Endodermal cell (in vitro differentiated cells): Measurements from ENCODE around the gene CAMK2D. TPM values are rescaled to one million over a fixed set of nuclear protein-coding genes. Genes with fewer than 3 reads are reported as not detected.

Experiments
- DNase-seq: peaks from one replicate; pipeline ENCODE4 v3.0.0-alpha.2; 2017
- H3K27ac ChIP-seq: 2 replicates; pipeline ENCODE4 v1.5.1; 2013; ENCODE audit warnings: mild to moderate bottlenecking, low read depth, low read length, moderate library complexity
- H3K27me3 ChIP-seq: 2 replicates; pipeline ENCODE4 v1.6.1; 2013; ENCODE audit warnings: mild to moderate bottlenecking, low read length, moderate library complexity; ENCODE audit not compliant: insufficient read depth, control insufficient read depth, poor library complexity, severe bottlenecking
- H3K36me3 ChIP-seq: 2 replicates; pipeline ENCODE4 v1.7.0; 2013; ENCODE audit warnings: mild to moderate bottlenecking, low read length, moderate library complexity; ENCODE audit not compliant: control insufficient read depth, insufficient read depth
- H3K4me1 ChIP-seq: one replicate; pipeline ENCODE4 v1.7.0; 2013; ENCODE audit warnings: low read length; ENCODE audit not compliant: control insufficient read depth, insufficient read depth
- H3K4me3 ChIP-seq: 2 replicates; pipeline ENCODE4 v1.5.1; 2013; ENCODE audit warnings: mild to moderate bottlenecking, low read length, moderate library complexity
- H3K9ac ChIP-seq: 2 replicates; pipeline ENCODE4 v1.6.1; 2013; ENCODE audit warnings: mild to moderate bottlenecking, low read length, moderate library complexity; ENCODE audit not compliant: poor library complexity, severe bottlenecking; ENCODE audit errors: extremely low read depth
- H3K9me3 ChIP-seq: 2 replicates; pipeline ENCODE4 v1.6.1; 2013; ENCODE audit warnings: mild to moderate bottlenecking, low read length, moderate library complexity; ENCODE audit not compliant: control insufficient read depth
- H3K27ac Mint-ChIP-seq: 2 replicates; pipeline ENCODE4 v1.8.0; 2020; ENCODE audit warnings: mixed read lengths
- H3K27me3 Mint-ChIP-seq: 2 replicates; pipeline ENCODE4 v1.8.0; 2021; ENCODE audit warnings: mild to moderate bottlenecking, mixed read lengths; ENCODE audit not compliant: insufficient read depth
- H3K36me3 Mint-ChIP-seq: 2 replicates; pipeline ENCODE4 v1.8.0; 2020; ENCODE audit warnings: low read depth, mixed read lengths
- H3K4me1 Mint-ChIP-seq: 2 replicates; pipeline ENCODE4 v1.8.0; 2020; ENCODE audit warnings: mixed read lengths
- H3K4me3 Mint-ChIP-seq: 2 replicates; pipeline ENCODE4 v1.8.0; 2020; ENCODE audit warnings: mild to moderate bottlenecking, moderate library complexity, mixed read lengths
- H3K9me3 Mint-ChIP-seq: 2 replicates; pipeline ENCODE4 v1.8.0; 2020; ENCODE audit warnings: mild to moderate bottlenecking, mixed read lengths
- WGBS, 2 experiments: methylation state at CpG; one replicate each; pipeline versions ENCODE4 v1.1.5 to v1.1.7; 2013; ENCODE audit warnings: missing lambda C conversion rate in 2 of 2, mixed read lengths in 1 of 2; ENCODE audit not compliant: insufficient coverage in 1 of 2, insufficient read length in 1 of 2; 5-methylcytosine and 5-hydroxymethylcytosine counted together
- total RNA-seq, 2 donors: library from RNA; stranded (reverse); fragmentation: NEBNext Ultra II Directional in 1 of 2; extraction: Animal tissue kit (Norgen Biotek cat#: 25700) in 1 of 2; gene quantifications; 2 replicates in 1 of 2; 3 replicates in 1 of 2; pipeline ENCODE4 v1.2.1, GENCODE V29; 2021
- TF ChIP-seq, protein P1 (sequence below): fragments of 200-600 bp; sonication (generic); conservative IDR thresholded peaks from 2 replicates; pipeline ENCODE4 v1.5.0; 2021; ENCODE audit warnings: antibody characterized with exemption, mild to moderate bottlenecking

CAMK2D gene
- total RNA-seq, 2 donors from 2014 or later = 91.1 to 120 TPM

DNA sequence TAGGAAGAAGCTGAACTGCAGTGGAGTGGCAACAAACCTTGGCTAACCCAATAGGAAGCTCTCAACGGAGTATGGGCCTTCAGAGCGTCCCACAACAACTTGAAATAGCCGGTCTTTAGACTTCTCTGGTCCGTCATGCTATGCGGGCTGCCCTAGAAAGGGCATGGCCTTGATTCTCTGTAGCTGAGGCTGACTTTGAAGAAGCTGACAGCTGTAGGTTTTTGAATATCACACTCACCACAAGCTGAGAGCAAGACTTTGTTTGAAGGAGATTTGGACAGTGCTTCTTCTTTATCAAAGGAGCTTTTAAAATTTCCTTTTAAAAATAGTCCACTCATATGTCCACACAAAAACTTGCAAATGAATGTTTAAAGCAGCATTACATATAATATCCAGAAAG, 322.9 kb downstream of the CAMK2D start:
- no peaks in the 10 kb centered on the region for H3K36me3 Mint-ChIP-seq
- TF ChIP-seq, protein P1, sequence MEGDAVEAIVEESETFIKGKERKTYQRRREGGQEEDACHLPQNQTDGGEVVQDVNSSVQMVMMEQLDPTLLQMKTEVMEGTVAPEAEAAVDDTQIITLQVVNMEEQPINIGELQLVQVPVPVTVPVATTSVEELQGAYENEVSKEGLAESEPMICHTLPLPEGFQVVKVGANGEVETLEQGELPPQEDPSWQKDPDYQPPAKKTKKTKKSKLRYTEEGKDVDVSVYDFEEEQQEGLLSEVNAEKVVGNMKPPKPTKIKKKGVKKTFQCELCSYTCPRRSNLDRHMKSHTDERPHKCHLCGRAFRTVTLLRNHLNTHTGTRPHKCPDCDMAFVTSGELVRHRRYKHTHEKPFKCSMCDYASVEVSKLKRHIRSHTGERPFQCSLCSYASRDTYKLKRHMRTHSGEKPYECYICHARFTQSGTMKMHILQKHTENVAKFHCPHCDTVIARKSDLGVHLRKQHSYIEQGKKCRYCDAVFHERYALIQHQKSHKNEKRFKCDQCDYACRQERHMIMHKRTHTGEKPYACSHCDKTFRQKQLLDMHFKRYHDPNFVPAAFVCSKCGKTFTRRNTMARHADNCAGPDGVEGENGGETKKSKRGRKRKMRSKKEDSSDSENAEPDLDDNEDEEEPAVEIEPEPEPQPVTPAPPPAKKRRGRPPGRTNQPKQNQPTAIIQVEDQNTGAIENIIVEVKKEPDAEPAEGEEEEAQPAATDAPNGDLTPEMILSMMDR = no peak
- no peaks in the 10 kb centered on the region for H3K36me3 ChIP-seq
- no peak overlapping the region for H3K4me3 Mint-ChIP-seq
- no peaks in the 10 kb centered on the region for H3K9me3 Mint-ChIP-seq
- no peaks in the 10 kb centered on the region for H3K27me3 ChIP-seq
- no peaks in the 10 kb centered on the region for H3K27me3 Mint-ChIP-seq
- WGBS, 2 experiments = 84 to 93% methylated on average over 5 of the region's 5 CpGs
- no peak overlapping the region for H3K9ac ChIP-seq
- no peak for DNase-seq
- H3K4me1 Mint-ChIP-seq = peaks cover 14% of the 10 kb centered on the region
- H3K4me1 ChIP-seq = peaks cover 3% of the 10 kb centered on the region
- H3K9me3 ChIP-seq = no peaks in the 10 kb centered on the region
- H3K27ac Mint-ChIP-seq = no peak overlapping the region
- H3K4me3 ChIP-seq = no peak overlapping the region
- H3K27ac ChIP-seq = no peak overlapping the region

DNA sequence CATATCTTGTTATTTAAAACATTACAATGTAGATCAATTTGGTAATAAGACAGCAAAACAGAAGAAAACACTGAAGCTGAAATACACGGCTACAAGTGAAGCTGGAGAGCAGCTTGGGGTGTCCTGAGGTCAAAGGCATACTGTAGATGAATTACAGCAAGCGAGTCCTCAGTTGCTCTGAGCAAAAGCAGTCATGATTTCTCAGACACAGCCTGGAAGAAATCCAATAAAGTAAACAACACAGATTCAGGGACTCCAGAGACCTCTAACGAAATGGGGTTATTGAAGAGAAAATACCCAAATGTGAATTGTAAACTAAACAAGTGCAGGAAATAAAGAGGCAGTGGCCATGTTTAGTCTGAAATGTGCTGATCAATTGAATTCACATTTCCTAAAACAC, 324.4 kb downstream of the CAMK2D start:
- Histone ChIP-seq H3K27me3 (no peaks in the 10 kb centered on the region), H3K4me1 (peaks cover 3% of the 10 kb centered on the region), H3K36me3 (no peaks in the 10 kb centered on the region), H3K27ac (no peak overlapping the region), H3K9ac (no peak overlapping the region), H3K9me3 (peaks cover 5% of the 10 kb centered on the region), H3K4me3 (no peak overlapping the region)
- DNase-seq = no peak
- TF ChIP-seq, protein P1 = no peak
- Mint-ChIP-seq H3K27me3 (no peaks in the 10 kb centered on the region), H3K36me3 (no peaks in the 10 kb centered on the region), H3K4me1 (peaks cover 12% of the 10 kb centered on the region), H3K4me3 (no peak overlapping the region), H3K9me3 (peaks cover 6% of the 10 kb centered on the region), H3K27ac (no peak overlapping the region)
- WGBS, 2 experiments = 77 to 100% methylated on average over 2 to 3 of the region's 3 CpGs

DNA sequence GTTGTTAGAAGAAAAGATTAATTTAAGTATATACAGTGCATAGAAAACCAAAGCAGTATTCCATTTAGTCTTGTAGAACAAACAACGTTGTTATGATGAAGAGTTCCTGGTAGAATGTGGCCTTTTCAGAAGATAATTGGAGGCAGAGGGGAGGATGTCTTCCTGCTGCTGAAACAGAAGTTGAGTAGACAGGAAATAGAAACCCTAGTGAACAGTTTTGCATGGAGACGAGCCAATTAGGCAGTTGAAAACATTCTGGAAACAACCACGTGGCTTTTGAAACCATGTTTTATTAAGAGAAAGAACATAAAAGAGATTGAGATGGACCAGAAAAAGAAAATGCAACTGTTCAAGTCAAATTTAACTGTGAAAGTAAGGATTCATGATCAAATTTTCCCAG, 325.2 kb downstream of the CAMK2D start:
- H3K27ac ChIP-seq = no peak overlapping the region
- H3K9me3 ChIP-seq = peaks cover 11% of the 10 kb centered on the region
- no peaks in the 10 kb centered on the region for H3K27me3 ChIP-seq
- no peak overlapping the region for H3K4me3 Mint-ChIP-seq
- H3K9ac ChIP-seq = no peak overlapping the region
- H3K36me3 ChIP-seq = no peaks in the 10 kb centered on the region
- WGBS, 2 experiments = 68 to 74% methylated on average over 3 of the region's 3 CpGs
- TF ChIP-seq, protein P1 = no peak
- peaks cover 13% of the 10 kb centered on the region for H3K9me3 Mint-ChIP-seq
- DNase-seq = no peak
- H3K27ac Mint-ChIP-seq = no peak overlapping the region
- H3K4me3 ChIP-seq = no peak overlapping the region
- no peaks in the 10 kb centered on the region for H3K4me1 ChIP-seq
- no peaks in the 10 kb centered on the region for H3K36me3 Mint-ChIP-seq
- H3K27me3 Mint-ChIP-seq = no peaks in the 10 kb centered on the region
- peaks cover 8% of the 10 kb centered on the region for H3K4me1 Mint-ChIP-seq
